Testis (tissue), 3 donors: ENCODE results near the gene PSMD14. TPM values are rescaled to one million over a fixed set of nuclear protein-coding genes. Genes with fewer than 3 reads are reported as not detected.

Experiments used
- DNase-seq: peaks from one replicate; pipeline ENCODE4 v3.0.0-alpha.2; 2019
- H3K27ac ChIP-seq, 2 donors: fragments of 200-600 bp; sonication (generic); one replicate each; pipeline ENCODE4 v1.5.1; 2019
- H3K27me3 ChIP-seq: fragments of 200-600 bp; sonication (generic); one replicate; pipeline ENCODE4 v1.5.1; 2019
- H3K36me3 ChIP-seq: fragments of 200-600 bp; sonication (generic); one replicate; pipeline ENCODE4 v1.5.1; 2017; ENCODE audit warnings: low read depth; ENCODE audit errors: missing control alignments
- H3K4me1 ChIP-seq: fragments of 200-600 bp; sonication (generic); one replicate; pipeline ENCODE4 v1.5.1; 2019
- H3K4me3 ChIP-seq, 2 donors: fragments of 200-600 bp; sonication (generic); one replicate each; pipeline ENCODE4 v1.5.1; 2017 to 2019
- H3K9me3 ChIP-seq: fragments of 200-600 bp; sonication (generic); one replicate; pipeline ENCODE4 v1.5.1; 2017
- POLR2A ChIP-seq: fragments of 450-650 bp; IDR thresholded peaks from one replicate; pipeline ENCODE4 v1.6.1; 2017; ENCODE audit warnings: antibody characterized with exemption, mild to moderate bottlenecking, moderate library complexity
- WGBS, 2 donors: methylation state at CpG; one replicate each; pipeline ENCODE4 v1.1.5; 2018; 5-methylcytosine and 5-hydroxymethylcytosine counted together
- intact Hi-C: fragments of 100-400 bp; cut with DNase I; formaldehyde crosslinking; loops from one replicate; pipeline ENCODE4 v1.15.1; 2023; ENCODE audit warnings: low total_unique reads
- polyA plus RNA-seq: library from polyadenylated mRNA; stranded (reverse); fragments of 350-450 nt; fragmentation: Illumina TruSeq; extraction: RNeasy Lipid Tissue Mini Kit (QIAGEN cat#74804); gene quantifications from one replicate; pipeline ENCODE4 v1.2.3, GENCODE V29; 2014; ENCODE audit warnings: low read depth, low replicate concordance; ENCODE audit not compliant: insufficient read depth
- total RNA-seq, 2 donors: library from RNA; depleted of rRNA; stranded (reverse); fragments of >200 nt; gene quantifications; one replicate each; pipeline ENCODE4 v1.2.3, GENCODE V29; 2016
- TF ChIP-seq, protein P1 (sequence below), 3 experiments: fragments of 450-650 bp in 2 of 3; fragments of 200-600 bp in 1 of 3; sonication (generic) in 1 of 3; IDR thresholded peaks; one replicate each; pipeline ENCODE4 v1.5.1; 2016 to 2019; ENCODE audit warnings: antibody characterized with exemption in 3 of 3, mild to moderate bottlenecking in 2 of 3, moderate library complexity in 1 of 3

The PSMD14 gene
- total and polyA plus RNA-seq, 3 donors from 2014 or later, result 43.7 to 61.1 (median 48.0) TPM

DNA sequence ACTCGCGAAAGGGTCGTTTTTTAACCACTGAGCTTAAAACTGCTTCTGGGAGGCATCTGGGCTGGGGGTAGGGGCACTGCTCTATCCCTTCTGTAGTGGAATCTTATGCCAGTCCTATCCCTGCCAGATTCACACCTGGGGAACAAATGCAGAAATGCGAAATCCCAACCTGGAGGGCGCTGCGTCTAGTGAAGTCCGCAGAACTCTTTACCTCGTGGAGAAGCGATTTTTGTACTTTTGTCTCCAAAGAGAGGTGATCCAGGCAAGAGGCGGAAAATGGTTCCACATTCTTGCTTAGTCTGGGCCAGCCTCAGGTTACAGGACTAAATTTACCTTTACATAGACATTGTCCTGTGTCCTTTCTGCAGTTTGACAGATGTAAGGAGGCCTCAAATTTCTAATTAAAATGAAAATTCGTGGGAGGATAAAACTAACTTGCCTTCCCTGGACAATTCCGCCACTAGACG, 118.3 kb downstream of the PSMD14 start:
- Histone ChIP-seq H3K4me1 (no peaks in the 10 kb centered on the region), H3K27me3 (no peaks in the 10 kb centered on the region), H3K4me3 (peak overlapping the region in 1 of 2 donors; percentile 60), H3K27ac (no peak overlapping the region), H3K9me3 (no peaks in the 10 kb centered on the region), H3K36me3 (no peaks in the 10 kb centered on the region)
- DNase-seq, result no peak
- 13 to 15% methylated on average over 13 of the region's 13 CpGs for WGBS, 2 donors
- TF ChIP-seq, protein P1, sequence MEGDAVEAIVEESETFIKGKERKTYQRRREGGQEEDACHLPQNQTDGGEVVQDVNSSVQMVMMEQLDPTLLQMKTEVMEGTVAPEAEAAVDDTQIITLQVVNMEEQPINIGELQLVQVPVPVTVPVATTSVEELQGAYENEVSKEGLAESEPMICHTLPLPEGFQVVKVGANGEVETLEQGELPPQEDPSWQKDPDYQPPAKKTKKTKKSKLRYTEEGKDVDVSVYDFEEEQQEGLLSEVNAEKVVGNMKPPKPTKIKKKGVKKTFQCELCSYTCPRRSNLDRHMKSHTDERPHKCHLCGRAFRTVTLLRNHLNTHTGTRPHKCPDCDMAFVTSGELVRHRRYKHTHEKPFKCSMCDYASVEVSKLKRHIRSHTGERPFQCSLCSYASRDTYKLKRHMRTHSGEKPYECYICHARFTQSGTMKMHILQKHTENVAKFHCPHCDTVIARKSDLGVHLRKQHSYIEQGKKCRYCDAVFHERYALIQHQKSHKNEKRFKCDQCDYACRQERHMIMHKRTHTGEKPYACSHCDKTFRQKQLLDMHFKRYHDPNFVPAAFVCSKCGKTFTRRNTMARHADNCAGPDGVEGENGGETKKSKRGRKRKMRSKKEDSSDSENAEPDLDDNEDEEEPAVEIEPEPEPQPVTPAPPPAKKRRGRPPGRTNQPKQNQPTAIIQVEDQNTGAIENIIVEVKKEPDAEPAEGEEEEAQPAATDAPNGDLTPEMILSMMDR (IDR thresholded peaks at IDR 0.05), result peak in 1 of 3 experiments; percentile 13
- no peak for TF ChIP-seq POLR2A
- intact Hi-C loops, result no loop called here

DNA sequence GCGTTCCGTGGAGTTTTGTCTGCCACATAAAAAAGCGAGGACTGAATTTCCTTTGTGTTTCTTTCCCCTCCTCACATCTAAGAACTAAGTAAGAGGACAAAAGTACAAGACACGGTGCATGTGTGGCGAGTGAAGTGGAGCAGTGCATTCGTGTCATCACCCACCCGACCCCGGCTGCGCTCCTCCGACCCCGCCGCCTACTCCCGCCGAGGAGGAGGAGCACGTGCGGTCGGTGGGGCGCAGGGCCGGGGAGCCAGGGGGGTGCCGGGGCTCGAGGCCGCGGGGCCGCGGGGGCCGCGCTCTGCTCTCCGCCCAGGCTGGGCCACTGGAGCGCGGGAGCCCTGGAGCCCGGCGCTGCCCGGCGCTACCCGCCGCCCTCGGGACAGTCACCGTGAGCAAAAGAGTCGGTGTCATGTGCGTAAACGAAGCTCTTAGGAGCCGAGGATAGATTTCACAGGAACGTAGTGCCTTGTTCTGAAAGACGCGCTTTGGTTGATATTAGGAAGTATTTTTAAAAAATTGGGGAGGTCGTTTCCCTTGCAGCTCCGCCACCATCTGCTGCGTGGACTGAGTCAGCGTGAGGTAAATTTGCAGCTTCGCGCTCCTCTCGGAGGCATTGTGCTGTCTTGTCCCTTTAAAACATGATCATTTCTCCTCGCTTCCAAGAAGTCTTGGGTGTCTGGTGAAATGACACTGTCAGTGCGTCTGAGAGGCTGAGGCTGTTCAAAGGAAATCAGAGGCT, 118.9 kb downstream of the PSMD14 start:
- TF ChIP-seq, protein P1 (IDR thresholded peaks at IDR 0.05), result no peak
- no peak for TF ChIP-seq POLR2A
- no peak for DNase-seq
- H3K27me3 ChIP-seq, result no peaks in the 10 kb centered on the region
- 7 to 8% methylated on average over 31 to 43 of the region's 54 CpGs for WGBS, 2 donors
- intact Hi-C loops, result no loop called here
- no peaks in the 10 kb centered on the region for H3K4me1 ChIP-seq
- H3K36me3 ChIP-seq, result no peaks in the 10 kb centered on the region
- H3K9me3 ChIP-seq, result no peaks in the 10 kb centered on the region
- peak overlapping the region; percentile 41 to 60 for H3K4me3 ChIP-seq
- no peak overlapping the region for H3K27ac ChIP-seq

DNA sequence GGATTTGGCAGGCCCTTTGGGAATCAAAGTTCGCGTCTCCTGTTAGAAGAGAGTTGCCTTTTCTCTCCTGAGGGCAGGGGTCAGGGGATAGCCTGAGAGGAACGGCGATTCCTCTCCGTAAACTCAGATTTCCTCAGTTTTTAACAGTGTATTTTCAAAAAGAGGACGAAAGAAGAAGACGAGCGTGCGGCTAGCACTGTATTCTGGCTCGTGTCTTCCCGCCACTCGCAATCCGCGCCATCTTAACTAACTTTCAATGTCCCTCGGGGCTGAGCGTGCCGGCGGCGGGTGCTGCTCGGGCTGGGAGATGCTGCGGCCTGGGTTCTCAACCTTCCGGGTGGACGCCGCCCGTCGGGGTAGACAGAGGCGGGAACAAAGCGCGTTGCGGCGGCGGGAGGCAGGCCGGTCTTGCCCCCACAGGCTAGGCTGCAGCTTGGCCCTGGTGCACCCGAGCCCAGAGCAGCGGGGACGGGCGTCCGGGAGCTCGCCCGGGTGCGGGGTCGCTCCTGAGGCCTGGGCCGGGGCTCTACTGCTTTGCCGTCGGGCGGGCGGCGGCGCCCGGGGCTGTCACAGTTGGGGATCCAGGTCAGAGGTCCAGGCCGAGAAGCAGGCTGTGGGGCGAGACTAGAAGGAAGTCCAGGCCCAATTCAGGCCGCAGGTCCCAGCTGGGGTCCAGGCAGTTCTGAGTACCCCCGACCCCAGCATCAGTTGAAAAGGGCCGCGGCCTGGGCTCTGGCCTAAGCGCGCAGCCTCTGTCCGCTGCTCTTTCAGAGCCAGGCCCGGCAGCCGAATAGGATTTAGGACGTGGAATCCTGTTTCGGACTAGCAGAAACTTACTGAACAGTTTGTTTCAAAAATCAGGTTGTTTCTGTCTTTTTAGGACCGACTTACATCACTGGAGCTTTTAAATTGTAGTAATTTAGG, 119.7 kb downstream of the PSMD14 start:
- no peak for TF ChIP-seq POLR2A
- TF ChIP-seq, protein P1 (IDR thresholded peaks at IDR 0.05), result no peak
- H3K4me3 ChIP-seq, result peak overlapping the region; percentile 41 to 60
- no peaks in the 10 kb centered on the region for H3K36me3 ChIP-seq
- no peaks in the 10 kb centered on the region for H3K27me3 ChIP-seq
- no peaks in the 10 kb centered on the region for H3K9me3 ChIP-seq
- H3K4me1 ChIP-seq, result no peaks in the 10 kb centered on the region
- intact Hi-C loops, result no loop called here
- 24 to 41% methylated on average over 20 to 49 of the region's 64 CpGs for WGBS, 2 donors
- DNase-seq, result peak; percentile 23
- no peak overlapping the region for H3K27ac ChIP-seq

DNA sequence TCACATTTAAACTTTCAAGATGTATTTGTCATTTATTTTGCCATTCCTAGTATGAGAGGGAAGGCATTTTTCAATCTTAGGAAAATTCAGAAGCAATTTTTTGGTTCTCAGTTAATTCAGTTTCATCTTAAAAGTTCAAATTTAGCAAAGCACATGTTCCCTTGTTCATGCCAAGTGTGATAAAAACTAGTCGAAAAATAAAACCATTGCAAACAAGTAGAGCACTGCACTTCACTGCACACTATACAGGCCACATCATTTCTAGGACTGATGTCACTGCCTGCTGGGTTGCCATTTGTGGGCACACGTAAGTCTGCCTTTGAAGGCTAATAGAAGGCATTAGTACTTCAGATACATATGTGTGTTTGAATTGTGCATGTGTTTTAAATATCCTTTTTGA, 122.2 kb downstream of the PSMD14 start:
- no peak overlapping the region for H3K4me3 ChIP-seq
- TF ChIP-seq, protein P1 (IDR thresholded peaks at IDR 0.05), result no peak
- TF ChIP-seq POLR2A, result no peak
- H3K27ac ChIP-seq, result no peak overlapping the region
- DNase-seq, result no peak
- intact Hi-C loops, result no loop called here
- H3K4me1 ChIP-seq, result no peaks in the 10 kb centered on the region
- H3K36me3 ChIP-seq, result no peaks in the 10 kb centered on the region
- no peaks in the 10 kb centered on the region for H3K9me3 ChIP-seq
- 57 to 71% methylated on average over 2 of the region's 2 CpGs for WGBS, 2 donors
- H3K27me3 ChIP-seq, result no peaks in the 10 kb centered on the region
